ENCODE data around the gene LRP6.
"Not testable (repeated sequence)": the region's sequence is repeated elsewhere in the genome, so short reads cannot be mapped to it uniquely, and the experiment has no call there.

Gene LRP6

DNA sequence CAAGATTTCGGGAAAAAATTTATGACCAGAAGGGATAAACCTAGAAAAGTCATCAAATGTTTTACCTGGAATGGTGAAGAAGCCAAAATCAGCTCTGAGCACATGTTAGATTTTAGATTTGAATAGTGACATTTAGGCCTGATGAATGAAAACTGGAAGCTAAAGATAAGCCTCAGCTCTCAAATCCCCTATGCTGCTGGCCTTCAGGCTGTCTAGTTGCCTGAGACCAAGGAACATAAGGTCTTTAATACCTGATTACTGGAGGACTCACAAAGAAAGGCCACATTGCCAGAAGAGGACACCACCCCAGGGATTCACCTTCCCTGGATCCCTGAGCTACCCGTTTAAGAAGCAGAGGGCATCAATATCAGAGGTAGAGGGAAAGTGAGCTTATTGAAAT is 139.5 kb downstream of the LRP6 start:
- TF ChIP-seq, protein P1, sequence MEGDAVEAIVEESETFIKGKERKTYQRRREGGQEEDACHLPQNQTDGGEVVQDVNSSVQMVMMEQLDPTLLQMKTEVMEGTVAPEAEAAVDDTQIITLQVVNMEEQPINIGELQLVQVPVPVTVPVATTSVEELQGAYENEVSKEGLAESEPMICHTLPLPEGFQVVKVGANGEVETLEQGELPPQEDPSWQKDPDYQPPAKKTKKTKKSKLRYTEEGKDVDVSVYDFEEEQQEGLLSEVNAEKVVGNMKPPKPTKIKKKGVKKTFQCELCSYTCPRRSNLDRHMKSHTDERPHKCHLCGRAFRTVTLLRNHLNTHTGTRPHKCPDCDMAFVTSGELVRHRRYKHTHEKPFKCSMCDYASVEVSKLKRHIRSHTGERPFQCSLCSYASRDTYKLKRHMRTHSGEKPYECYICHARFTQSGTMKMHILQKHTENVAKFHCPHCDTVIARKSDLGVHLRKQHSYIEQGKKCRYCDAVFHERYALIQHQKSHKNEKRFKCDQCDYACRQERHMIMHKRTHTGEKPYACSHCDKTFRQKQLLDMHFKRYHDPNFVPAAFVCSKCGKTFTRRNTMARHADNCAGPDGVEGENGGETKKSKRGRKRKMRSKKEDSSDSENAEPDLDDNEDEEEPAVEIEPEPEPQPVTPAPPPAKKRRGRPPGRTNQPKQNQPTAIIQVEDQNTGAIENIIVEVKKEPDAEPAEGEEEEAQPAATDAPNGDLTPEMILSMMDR (IDR thresholded peaks at IDR 0.05; ENCODE audit: insufficient read depth, low read length, poor library complexity, severe bottlenecking): no peak
- no peak for DNase-seq (ENCODE audit: extremely low read depth, insufficient read length)
- no peak overlapping the region for H3K4me3 ChIP-seq (replicated peaks; ENCODE audit: low read depth, low read length)
- no peaks in the 10 kb centered on the region for H3K27me3 ChIP-seq (replicated peaks; ENCODE audit: control insufficient read depth, insufficient read depth, low read length)
- no peaks in the 10 kb centered on the region; the same call in 1 of the 2 replicates for H3K36me3 ChIP-seq (ENCODE audit: control insufficient read depth, insufficient read depth, low read length)

DNA sequence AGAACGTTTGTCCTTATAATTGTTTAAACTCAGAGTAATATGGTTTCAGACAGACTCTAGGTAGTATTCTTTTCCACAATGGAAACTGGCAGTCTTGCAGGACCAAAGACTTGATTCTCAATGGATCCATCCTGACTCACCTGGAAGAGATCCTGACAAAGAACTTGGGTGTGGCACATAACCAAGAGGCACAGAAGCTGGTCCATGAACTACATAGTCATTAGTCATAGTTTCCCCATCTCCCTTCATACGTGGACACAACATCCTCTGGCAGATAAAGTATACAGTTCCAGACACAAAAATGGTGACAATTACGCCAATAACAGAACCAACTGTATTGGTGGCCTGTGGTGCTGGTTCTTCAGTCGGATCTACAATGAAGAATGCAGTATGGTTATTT is 140.3 kb downstream of the LRP6 start:
- no peaks in the 10 kb centered on the region for H3K27me3 ChIP-seq (replicated peaks; ENCODE audit: control insufficient read depth, insufficient read depth, low read length)
- TF ChIP-seq, protein P1 (IDR thresholded peaks at IDR 0.05; ENCODE audit: insufficient read depth, low read length, poor library complexity, severe bottlenecking): no peak
- no peak overlapping the region for H3K4me3 ChIP-seq (replicated peaks; ENCODE audit: low read depth, low read length)
- H3K36me3 ChIP-seq (ENCODE audit: control insufficient read depth, insufficient read depth, low read length): no peaks in the 10 kb centered on the region
- DNase-seq (ENCODE audit: extremely low read depth, insufficient read length): no peak

DNA sequence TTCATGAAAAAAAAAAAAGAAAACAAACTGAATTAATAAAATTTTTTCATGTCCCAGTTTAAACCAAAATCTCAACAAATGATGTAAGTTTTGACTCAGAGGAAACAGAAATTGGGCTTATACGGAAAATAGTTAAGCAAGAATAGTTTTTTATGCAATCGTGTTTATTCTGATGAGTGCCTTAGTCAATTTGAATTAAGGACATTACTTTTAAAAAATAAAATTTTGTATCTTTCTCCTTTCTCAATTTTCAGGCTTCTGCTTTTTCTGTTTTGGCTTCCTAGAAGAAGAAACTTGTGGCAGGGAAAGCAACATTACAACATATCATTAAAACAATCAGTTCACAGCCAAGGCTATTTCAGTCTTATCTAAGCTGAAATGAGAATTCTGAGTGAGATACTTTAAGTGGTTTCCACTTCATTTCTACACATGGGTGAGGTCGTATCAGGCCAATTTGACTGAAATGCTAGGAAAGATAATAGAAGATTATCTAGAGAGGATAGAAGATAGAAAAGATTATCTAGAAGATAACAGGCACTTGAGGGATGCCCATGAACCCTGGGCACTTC is 143.7 kb downstream of the LRP6 start:
- DNase-seq (ENCODE audit: extremely low read depth, insufficient read length): no peak
- TF ChIP-seq, protein P1 (IDR thresholded peaks at IDR 0.05; ENCODE audit: insufficient read depth, low read length, poor library complexity, severe bottlenecking): no peak
- Histone ChIP-seq H3K27me3 (replicated peaks; ENCODE audit: control insufficient read depth, insufficient read depth, low read length) (no peaks in the 10 kb centered on the region), H3K4me3 (replicated peaks; ENCODE audit: low read depth, low read length) (no peak overlapping the region), H3K36me3 (ENCODE audit: control insufficient read depth, insufficient read depth, low read length) (peaks cover 2% of the 10 kb centered on the region)

DNA sequence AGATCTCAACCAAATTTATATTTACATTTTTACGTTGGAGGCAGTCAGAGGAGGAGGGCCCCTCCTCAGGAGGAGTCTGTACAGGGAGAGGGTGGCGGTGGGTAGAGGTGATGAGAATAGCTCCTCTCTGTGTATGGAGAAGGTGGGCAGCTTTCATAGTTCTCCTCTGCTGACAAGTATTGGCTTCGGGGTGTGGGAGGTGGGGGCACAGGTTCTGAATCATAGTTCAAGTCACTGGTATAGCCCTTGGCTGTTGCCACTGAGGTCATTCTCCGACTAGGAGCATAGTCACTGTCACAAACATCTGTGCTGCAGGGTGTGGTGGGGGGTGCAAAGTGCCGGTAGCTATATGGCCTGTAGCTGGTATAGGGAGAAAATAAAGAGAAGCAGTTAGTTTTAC is 145.8 kb downstream of the LRP6 start:
- Histone ChIP-seq H3K27me3 (replicated peaks; ENCODE audit: control insufficient read depth, insufficient read depth, low read length) (no peaks in the 10 kb centered on the region), H3K4me3 (replicated peaks; ENCODE audit: low read depth, low read length) (no peak overlapping the region), H3K36me3 (ENCODE audit: control insufficient read depth, insufficient read depth, low read length) (peaks cover 2% of the 10 kb centered on the region)
- DNase-seq (ENCODE audit: extremely low read depth, insufficient read length): no peak
- TF ChIP-seq, protein P1 (IDR thresholded peaks at IDR 0.05; ENCODE audit: insufficient read depth, low read length, poor library complexity, severe bottlenecking): no peak

DNA sequence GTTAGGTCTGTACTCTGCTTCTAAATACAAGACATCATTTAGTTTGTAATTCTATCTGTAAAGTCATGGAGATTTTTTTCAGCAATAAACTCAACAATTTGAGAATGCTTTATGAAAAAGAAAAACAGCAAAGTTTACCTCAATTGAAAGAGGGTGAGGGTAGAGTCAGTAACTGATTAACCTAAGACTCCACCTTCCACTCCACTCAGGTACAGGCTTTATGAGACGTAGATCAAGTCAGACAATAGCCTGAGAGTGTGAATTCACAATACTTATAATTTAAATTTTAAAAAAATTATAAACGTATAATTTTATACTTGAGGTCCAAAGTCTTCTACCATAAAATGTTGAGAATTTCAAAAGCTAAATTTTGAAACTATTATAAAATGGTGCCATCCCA is 150.2 kb downstream of the LRP6 start:
- TF ChIP-seq, protein P1 (IDR thresholded peaks at IDR 0.05; ENCODE audit: insufficient read depth, low read length, poor library complexity, severe bottlenecking): no peak
- H3K36me3 ChIP-seq (ENCODE audit: control insufficient read depth, insufficient read depth, low read length): peaks cover 2% of the 10 kb centered on the region
- no peaks in the 10 kb centered on the region for H3K27me3 ChIP-seq (replicated peaks; ENCODE audit: control insufficient read depth, insufficient read depth, low read length)
- H3K4me3 ChIP-seq (replicated peaks; ENCODE audit: low read depth, low read length): no peak overlapping the region
- no peak for DNase-seq (ENCODE audit: extremely low read depth, insufficient read length)

DNA sequence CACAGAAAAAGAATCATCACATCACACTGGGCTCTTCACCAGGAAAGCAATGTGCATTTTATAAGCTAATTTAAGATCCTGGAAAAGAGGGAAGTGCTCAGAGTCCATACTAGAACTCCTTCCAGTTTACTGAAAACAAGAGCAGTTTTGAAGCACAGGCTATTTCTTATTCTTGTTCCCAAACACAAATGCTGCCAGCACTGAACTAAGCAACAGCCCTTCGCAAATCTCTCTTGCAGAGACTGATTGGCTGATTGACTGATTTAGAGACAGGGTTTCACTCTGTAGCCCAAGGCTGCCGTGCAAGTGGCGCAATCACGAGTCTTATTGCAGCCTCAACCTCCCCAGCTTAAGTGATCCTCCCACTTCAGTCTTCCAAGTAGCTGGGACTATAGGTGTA is 151.3 kb downstream of the LRP6 start:
- DNase-seq (ENCODE audit: extremely low read depth, insufficient read length): no peak
- TF ChIP-seq, protein P1 (IDR thresholded peaks at IDR 0.05; ENCODE audit: insufficient read depth, low read length, poor library complexity, severe bottlenecking): no peak
- Histone ChIP-seq H3K27me3 (replicated peaks; ENCODE audit: control insufficient read depth, insufficient read depth, low read length) (no peaks in the 10 kb centered on the region), H3K36me3 (ENCODE audit: control insufficient read depth, insufficient read depth, low read length) (no peaks in the 10 kb centered on the region), H3K4me3 (replicated peaks; ENCODE audit: low read depth, low read length) (no peak overlapping the region)

DNA sequence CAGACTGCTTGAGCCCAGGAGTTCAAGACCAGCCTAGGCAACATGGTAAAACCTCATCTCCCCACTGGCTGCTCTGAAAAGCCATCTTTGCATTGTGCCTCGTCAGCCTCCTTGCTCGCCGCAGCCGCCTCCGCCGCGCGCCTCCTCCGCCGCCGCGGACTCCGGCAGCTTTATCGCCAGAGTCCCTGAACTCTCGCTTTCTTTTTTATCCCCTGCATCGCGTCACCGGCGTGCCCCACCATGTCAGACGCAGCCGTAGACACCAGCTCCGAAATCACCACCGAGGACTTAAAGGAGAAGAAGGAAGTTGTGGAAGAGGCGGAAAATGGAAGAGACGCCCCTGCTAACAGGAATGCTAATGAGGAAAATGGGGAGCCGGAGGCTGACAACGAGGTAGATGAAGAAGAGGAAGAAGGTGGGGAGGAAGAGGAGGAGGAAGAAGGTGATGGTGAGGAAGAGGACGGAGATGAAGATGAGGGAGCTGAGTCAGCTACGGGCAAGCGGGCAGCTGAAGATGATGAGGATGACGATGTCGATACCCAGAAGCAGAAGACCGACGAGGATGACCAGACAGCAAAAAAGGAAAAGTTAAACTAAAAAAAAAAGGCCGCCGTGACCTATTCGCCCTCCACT is 155.8 kb downstream of the LRP6 start:
- DNase-seq (ENCODE audit: extremely low read depth, insufficient read length); H3K36me3 ChIP-seq (ENCODE audit: control insufficient read depth, insufficient read depth, low read length); H3K27me3 ChIP-seq (replicated peaks; ENCODE audit: control insufficient read depth, insufficient read depth, low read length); H3K4me3 ChIP-seq (replicated peaks; ENCODE audit: low read depth, low read length): not testable (repeated sequence)

All from GM06990 (cell line).